GM19035 (cell line): ENCODE data around the gene ATP6AP2.
"Not testable (repeated sequence)": the region's sequence is repeated elsewhere in the genome, so short reads cannot be mapped to it uniquely, and the experiment has no call there.

Experiments
- ATAC-seq: cut with Tn5 transposase; IDR thresholded peaks from one replicate; pipeline ENCODE4 v1.9.1; 2021; ENCODE audit not compliant: unreplicated experiment

ATP6AP2 gene

DNA sequence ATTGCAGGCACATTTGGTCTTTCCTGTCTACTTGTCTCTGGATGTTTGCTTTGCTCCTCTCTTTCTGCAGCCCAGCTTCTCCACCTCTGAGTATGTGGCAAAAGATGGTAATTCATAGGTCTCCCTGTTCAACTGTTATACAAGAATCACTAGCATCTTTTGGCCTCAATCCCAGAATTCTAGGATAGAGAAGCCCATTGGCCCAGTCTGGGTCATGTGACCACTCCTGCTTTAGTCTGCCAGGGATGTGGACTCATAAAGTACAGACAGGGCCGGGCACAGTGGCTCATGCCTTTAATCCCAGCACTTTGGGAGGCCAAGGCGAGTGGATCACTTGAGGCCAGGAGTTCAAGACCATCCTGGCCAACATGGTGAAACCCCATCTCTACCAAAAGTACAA is 5.4 kb upstream of the ATP6AP2 start:
- ATAC-seq, result not testable (repeated sequence)

DNA sequence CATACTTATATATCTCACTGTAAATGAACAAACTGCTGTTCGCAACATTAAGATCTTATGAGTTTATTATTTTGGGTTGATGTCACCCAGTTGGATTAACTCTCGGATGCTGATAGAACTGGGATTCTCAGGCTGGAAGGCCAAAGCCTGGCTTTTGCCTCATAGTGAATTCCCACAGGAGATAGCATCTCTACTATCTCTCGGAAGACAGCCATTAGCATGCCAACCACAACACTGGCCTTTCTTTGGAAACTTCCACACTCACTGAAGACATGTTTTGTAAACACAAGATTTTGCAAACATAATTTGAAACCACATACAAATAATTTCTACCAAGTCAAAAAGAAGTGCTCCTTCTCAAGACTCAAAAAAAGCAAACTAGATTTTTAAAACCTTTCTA is 4.5 kb upstream of the ATP6AP2 start:
- no peak for ATAC-seq

DNA sequence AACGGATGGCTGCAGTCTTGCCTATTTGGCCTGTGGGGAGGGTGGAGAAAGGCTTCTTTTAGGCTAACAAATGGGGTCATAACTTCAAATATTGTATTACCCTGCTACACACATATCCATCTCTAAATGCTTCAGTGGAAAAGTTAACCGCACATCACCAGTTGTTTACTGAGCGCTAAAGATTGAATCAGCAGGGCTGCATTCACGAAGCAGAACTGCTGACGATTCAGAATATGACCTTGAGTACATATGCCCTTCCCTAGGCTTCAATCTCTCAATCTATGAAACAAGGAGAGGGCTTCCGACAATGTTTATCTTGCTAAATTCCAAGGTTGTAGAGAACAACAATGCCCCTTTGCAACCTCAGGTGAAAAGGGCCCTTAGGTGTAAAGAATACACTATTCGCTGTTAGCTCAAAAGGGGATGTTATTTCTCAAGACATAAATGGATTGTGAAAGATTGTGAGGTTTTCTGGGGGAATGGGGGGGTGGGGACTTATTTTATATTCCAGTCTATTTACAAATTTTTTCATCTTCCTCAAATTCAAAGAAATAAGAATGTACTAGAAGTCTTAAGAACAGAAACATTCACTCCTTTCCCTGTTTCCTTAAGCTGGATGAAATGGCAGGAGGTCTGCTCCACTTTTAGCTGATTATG is 2.6 kb upstream of the ATP6AP2 start:
- no peak for ATAC-seq

DNA sequence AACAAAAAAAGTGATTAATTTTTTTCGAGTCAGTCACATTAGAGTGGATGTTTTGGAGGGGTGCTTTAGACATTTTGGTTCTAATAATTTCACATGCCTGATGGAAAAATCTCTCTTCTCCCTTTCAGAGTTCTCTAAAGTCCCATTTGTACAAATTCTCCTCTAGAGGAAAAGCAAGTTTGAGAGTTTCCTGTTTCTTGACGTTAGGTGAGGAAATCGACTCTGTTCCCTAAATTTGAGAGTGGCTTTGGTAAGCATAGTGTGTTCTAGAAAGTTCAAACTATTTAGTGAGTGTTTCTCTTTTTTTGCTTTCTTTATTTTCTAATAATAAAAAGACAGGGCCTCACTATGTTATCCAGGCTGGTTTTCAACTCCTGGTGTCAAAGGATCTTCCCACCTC is 1.6 kb upstream of the ATP6AP2 start:
- ATAC-seq, result no peak

DNA sequence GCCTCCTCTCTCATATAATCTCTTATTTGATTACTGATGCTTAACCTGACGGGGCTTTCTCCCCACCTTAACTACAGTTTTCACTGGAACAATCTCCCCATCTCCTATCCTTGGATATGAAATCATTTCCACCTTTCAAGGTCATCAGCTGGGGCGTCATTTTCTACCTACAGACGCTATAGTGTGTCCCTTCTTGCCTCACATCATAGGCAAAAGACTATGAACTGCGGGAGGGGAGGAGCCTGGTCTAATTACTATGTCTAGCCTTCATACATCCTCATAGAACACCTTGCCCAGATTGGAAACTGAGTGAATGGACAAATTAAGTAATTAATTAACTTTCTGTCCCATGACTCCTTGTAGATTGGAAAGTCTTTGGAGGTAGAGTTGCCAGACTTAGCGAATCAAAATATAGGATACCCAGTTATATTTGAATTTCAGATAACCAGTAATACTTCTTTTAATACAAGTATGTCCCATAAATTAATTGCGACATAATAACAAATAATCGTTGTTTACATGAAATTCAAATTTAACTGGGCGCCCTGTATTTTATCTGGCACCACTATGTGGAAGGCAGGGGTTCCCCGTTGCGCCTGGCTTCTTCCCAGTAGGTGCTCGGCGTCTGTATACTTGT is 752 bp upstream of the ATP6AP2 start:
- no peak for ATAC-seq

DNA sequence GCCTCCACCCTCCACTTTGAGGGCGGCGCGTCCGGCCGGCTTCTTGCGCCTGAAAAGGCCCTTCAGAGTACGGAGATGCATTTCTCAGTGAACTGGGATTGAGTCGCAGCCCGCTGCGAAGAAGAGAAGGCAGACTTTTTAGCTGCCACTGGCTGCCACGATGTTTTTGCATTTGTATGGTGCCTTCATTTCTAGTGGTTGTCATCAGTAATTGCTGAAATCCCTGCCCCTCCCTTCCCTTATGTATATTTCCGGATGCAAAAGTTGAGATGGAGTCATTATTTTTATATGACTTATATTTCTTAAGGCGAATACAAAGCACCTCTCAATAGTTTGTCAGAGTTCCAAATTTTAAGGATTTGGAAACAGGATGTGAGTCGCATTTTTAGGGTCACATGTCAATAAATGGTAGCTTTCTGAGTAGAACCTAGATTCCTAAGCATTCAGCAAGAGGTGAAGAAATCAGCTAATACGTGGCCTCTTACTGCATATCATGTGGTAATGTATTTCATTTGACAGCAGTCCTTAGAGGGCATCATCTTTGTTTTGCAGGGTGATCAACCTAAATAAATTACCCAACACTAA is 658 bp downstream of the ATP6AP2 start:
- ATAC-seq, result no peak

DNA sequence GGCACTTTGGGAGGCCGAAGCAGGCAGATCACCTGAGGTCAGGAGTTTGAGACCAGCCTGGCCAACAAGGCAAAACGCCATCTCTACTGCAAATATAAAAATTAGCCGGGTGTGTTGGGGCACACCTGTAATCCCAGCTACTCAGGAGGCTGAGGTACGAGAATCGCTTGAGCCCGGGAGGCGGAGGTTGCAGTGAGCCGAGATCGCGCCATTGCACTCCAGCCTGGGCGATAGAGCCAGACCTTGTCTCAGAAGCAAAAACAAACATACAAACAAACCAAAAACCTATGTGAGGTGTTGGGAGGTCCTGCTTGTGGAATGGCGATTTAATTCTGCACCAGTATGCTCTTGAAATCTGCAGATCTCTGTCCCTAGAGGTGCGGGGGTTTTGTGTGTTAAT is 1.4 kb downstream of the ATP6AP2 start:
- not testable (repeated sequence) for ATAC-seq

DNA sequence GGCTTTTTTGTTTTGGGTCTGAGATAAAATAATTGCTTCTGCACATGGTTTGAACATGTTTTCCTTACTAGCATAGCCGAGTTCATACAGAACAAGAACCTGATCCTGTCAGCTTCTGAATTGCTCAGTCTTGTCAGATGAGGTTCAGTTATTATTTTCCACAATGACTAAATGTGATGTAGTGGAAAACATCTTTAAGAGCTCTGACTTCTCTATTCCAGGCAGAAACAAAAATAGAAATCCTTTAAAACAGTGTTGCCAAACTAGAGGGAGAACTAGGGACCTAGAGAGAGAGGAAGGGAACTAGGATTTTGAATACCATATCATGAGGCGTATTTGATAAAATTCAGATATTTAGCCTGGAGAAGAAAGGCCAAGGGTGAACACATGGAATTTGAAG is 2.0 kb downstream of the ATP6AP2 start:
- no peak for ATAC-seq

DNA sequence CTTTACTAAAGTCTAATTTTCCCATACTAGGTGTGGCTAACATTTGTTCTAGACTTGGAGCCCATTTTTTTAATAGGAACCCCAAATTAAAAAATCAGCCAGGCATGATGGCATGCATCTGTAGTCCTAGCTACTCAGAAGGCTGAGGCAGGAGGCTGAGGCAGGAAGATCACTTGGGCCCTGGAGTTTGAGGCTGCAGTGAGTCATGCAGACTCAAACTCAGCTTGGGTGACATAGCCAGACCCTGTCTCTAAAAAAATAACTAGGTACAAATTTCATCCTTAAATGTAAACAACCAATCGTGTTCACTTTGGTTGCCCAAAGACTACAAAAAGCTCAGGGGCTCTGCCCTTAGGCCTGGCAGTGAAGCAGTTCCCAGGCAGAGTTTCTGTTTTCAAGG is 6.9 kb downstream of the ATP6AP2 start:
- ATAC-seq, result not testable (repeated sequence)

DNA sequence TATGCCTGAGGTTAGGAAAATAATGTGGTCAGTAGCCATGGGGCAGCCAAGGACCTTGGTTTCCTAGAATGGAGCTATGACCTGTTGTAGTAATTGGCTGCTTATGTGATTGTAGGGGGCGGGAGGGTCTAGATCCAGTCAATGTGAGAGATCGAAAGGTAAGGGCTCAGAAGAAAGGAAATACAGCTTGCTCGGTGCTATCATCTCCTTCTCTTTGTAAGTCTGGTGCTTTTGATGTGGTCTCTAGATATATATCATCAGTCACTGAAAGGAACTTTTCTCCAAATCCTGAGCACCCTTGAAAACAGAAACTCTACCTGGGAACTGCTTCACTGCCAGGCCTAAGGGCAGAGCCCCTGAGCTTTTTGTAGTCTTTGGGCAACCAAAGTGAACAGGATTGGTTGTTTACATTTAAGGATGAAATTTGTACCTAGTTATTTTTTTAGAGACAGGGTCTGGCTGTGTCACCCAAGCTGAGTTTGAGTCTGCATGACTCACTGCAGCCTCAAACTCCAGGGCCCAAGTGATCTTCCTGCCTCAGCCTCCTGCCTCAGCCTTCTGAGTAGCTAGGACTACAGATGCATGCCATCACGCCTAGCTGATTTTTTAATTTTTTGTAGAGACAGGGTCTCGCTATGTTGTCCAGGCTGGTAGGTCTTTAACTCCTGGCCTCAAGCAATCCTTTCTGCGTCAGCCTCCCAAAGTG is 9.0 kb downstream of the ATP6AP2 start:
- not testable (repeated sequence) for ATAC-seq

DNA sequence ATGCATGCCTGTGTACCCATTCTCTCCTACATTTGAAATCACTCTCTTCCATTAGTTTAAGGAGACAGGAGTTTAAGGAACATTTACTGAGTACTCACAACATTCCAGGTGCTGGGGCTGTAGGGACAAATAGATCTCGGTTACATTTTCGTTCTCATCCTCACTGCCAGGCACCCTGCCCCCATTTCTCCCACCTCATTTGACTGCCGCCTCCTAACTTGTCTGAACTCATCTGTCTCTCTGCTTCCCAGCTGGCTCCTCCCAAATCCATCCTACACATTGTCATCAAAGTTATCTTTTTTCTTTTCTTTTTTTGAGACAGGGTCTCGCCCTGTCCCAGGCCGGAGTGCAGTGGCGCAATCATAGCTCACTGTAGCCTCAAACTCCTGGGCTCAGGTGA is 22.7 kb downstream of the ATP6AP2 start:
- no peak for ATAC-seq

DNA sequence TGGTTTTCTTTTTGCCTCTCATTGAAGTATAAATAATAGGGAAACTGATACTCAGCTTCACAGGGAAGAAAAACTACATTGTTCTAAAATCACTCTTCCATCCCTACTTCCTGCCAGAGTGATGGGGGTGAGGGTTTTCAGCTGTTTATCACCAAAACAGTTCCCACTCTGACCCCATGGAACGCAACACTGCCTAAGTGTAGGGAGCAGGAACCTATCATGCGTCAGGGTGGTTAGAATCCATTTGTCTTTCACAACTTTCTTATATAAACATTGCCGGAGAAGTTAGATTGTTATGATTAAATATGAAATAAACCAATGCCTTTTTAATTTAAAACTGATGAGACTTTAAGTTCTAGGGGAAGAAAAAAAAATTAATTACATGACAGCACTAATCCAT is 26.6 kb downstream of the ATP6AP2 start:
- no peak for ATAC-seq

DNA sequence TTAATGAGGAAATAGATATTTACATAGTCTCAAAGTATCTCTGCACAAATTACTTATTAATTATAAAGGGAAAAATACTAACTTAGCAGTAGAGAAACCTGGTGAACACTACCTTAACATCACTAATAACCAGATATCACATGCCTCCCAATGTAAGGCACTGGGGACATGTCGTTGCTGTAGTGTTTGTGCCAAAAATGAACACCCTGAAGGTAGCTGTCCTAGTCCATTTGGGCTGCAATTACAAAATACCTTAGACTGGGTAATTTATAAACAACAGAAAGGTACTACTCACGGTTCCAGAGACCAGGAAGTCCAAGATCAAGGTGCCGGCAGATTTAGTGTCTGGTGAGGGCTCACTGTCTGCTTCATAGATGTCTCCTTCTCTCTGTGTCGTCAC is 31.7 kb downstream of the ATP6AP2 start:
- no peak for ATAC-seq

DNA sequence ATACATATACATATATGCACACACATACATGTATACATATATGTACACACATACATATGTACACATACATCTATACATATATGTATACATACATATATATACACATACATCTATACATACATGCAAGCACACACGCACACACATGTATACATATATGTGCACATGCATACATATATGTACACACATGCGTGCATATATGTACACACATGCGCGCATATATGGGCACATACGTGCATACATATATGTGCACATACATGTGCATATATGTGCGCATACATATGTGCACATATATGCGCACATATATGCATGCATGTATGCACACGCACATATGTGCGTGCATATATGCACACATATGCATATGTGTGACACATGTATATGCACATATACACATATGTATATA is 35.2 kb downstream of the ATP6AP2 start:
- no peak for ATAC-seq

DNA sequence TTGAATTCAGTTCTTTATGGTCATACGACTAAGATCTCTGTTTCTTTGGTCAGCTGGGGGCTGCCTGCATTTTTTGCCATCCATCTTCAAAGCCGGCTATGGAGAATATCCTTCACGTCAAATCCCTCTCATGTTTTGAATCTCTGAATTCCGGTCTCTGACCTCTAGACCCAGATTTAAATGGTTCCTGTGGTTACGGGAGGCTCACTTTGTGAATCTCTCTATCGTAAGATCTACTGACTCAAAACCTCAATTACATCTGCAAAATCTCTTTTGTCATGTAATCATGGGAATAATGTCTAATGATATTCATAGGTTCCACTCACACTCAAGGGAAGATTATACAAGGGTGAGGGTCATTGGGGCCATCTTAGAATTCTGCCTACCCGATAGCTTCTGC is 36.8 kb downstream of the ATP6AP2 start:
- ATAC-seq, result no peak

DNA sequence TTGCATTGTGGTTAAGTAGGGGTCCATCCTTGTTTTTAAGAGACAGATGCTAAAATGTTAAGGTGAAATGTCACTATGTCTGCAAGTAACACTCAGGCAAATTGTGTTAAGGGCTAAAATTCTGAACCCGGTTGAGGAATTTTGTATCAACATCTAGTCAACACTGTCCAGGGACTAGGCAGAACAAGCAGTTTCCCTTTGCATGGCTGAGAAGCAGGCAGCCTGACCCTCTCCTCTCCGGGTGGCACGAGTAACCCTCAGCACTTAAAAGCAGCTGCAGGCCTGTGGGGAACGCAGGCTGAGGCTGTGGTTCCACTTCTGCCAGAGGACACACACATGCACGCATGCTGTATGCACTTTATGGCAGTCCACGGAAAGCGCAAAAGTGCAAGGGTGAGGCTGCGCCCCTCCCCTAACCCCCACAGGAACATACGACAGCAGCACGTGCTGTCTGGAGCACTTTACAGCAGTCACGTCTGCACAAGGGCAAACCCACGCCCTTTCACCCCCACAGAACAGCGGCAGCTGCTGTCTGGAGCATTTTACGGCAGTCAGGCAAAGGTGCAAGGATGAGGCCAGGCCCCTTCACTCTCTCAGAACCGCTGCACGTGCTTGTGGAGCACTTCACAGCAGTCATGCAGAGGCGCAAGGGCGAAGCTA is 41.8 kb downstream of the ATP6AP2 start:
- no peak for ATAC-seq

DNA sequence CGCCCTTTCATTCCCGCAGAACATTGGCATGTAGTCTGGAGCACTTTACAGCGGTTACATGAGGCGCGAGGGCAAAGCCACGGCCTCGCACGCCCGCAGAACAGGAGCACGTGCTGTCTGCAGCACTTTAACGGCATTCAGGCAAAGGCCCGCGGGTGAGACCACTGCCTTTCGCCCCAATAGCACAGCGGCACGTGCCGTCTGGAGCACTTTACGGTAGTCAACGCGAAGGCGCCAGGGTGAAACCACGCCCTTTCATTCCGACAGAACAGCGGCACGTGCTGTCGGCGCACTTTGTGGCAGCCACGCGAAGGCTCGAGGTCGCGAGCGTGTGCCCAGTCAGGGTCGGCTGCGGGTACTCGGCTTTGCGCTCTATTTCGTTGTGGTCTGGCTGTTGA is 42.4 kb downstream of the ATP6AP2 start, which contains the start of gene MPC1L:
MPC1L (plus strand) TSS at position 290 of the 398 bp plus-strand sequence. CDS start 138 bp downstream, outside the sequence.
- no peak for ATAC-seq

DNA sequence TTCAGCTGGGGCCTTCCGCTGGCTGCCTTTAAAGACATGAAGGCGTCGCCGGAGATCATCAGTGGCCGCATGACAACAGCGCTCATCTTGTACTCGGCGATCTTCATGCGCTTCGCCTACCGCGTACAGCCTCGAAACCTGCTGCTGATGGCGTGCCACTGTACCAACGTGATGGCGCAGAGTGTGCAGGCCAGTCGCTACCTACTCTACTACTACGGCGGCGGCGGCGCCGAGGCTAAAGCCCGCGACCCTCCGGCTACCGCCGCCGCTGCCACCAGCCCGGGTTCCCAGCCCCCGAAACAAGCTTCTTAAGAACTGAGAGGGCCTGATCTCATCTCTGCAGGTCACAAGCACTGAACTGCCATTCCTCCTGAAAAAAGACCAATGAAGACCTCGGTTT is 42.9 kb downstream of the ATP6AP2 start:
- no peak for ATAC-seq

DNA sequence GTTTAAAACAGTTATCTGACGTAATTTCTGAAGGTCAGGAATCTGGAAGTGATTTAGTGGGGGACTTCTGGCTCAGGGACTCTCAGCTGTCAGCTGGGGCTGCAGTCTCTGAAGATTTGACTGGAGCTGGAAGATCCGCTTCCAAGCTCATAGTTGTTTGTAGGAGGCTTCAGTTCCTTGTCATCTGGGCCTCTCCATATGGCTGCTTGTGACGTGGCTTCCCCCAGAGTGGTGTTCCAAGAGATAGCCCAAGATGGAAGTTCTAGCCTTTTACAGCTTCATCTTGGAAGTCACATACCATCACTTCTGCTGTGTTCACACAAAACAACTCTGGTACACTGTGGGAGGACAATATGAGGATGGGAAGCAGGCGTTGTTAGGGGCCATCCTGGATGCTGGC is 44.5 kb downstream of the ATP6AP2 start:
- no peak for ATAC-seq

DNA sequence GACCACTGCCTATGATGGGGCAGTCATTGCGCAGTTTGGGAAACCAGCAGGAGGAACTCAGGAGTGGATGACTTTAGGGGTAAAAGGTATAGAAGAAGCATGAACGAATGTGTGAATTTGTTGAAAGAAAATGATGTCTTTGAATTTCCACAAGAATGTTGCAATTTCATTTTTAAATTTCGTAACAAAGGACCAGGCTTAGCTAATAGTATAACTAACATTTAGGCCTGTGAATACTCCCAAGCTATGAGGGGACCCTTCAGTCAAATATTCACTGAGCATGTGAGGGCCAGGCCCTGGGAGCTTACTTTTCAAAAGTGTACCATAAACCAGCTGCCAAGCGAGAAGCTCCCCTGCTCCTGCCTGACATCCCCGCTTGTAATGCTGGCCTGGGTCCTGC is 47.7 kb downstream of the ATP6AP2 start:
- ATAC-seq, result no peak

DNA sequence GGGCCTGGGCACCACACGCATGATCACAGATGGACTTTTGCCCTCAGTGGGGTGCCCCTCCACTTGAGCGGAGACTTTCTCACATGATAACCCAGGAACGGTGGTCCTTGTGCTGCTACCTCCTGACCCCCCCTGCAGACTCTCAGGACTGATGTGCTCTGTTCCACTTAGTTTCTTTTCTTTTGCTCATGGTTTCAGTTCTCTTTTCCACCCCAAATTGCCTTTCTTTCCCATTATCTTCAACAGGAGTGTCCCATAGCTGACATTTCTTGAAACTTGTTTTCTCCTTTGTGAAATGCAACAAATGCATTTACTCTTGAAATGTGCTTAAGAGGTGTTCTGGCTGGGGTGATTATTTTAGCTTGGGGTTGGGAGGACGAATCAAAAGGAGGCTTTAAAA is 51.4 kb downstream of the ATP6AP2 start:
- no peak for ATAC-seq
